IPS DF 19.7 (cell line): ENCODE results near the gene PLA2G5.

Source experiments
- DNase-seq: peaks from one replicate; pipeline ENCODE4 v3.0.0-alpha.2; 2013; ENCODE audit warnings: low read depth, low spot score

PLA2G5 gene

GRCh38 chr1:20090119-20090518 lies 20.1 kb downstream of the PLA2G5 start:
- DNase-seq: no peak

GRCh38 chr1:20090641-20091040 lies 20.6 kb downstream of the PLA2G5 start:
- DNase-seq: no peak

GRCh38 chr1:20093303-20093702 lies 23.3 kb downstream of the PLA2G5 start:
- no peak for DNase-seq

GRCh38 chr1:20093940-20094391 lies 24.0 kb downstream of the PLA2G5 start:
- no peak for DNase-seq

- DNase-seq: no peak
Measured at GRCh38 chr1:20095564-20096434, 25.8 kb downstream of the PLA2G5 start.

GRCh38 chr1:20096840-20097447 lies 26.9 kb downstream of the PLA2G5 start:
- no peak for DNase-seq

GRCh38 chr1:20099533-20099932 lies 29.5 kb downstream of the PLA2G5 start:
- no peak for DNase-seq

- peak; percentile 57 for DNase-seq
Measured at GRCh38 chr1:20100632-20101355, 30.8 kb downstream of the PLA2G5 start.

GRCh38 chr1:20102875-20103274 lies 32.9 kb downstream of the PLA2G5 start:
- no peak for DNase-seq

GRCh38 chr1:20105856-20106255 lies 35.9 kb downstream of the PLA2G5 start:
- DNase-seq: no peak

GRCh38 chr1:20107351-20107750 lies 37.4 kb downstream of the PLA2G5 start:
- no peak for DNase-seq

GRCh38 chr1:20107796-20108195 lies 37.8 kb downstream of the PLA2G5 start:
- no peak for DNase-seq

- no peak for DNase-seq
Measured at GRCh38 chr1:20108366-20109123, 38.6 kb downstream of the PLA2G5 start.

GRCh38 chr1:20109223-20109856 lies 39.3 kb downstream of the PLA2G5 start:
- no peak for DNase-seq

GRCh38 chr1:20110679-20111078 lies 40.7 kb downstream of the PLA2G5 start:
- DNase-seq: no peak

GRCh38 chr1:20111452-20111851 lies 41.5 kb downstream of the PLA2G5 start:
- no peak for DNase-seq

- no peak for DNase-seq
Measured at GRCh38 chr1:20112279-20113000, 42.4 kb downstream of the PLA2G5 start.

- no peak for DNase-seq
Measured at GRCh38 chr1:20114021-20114648, 44.1 kb downstream of the PLA2G5 start.

GRCh38 chr1:20115479-20115878 lies 45.5 kb downstream of the PLA2G5 start:
- no peak for DNase-seq

GRCh38 chr1:20115916-20116315 lies 45.9 kb downstream of the PLA2G5 start:
- no peak for DNase-seq
